K562 (cell line): ENCODE data around the gene WNT8A. TPM values are rescaled to one million over a fixed set of nuclear protein-coding genes. Genes with fewer than 3 reads are reported as not detected.

Source experiments
- ATAC-seq: fragments of 200-7000 bp; cut with Tn5 transposase; 3 replicates; pipeline ENCODE4 v1.9.1; 2020; ENCODE audit warnings: moderate library complexity
- BruUV-seq: library from RNA; stranded (reverse); fragments of 400-500 nt; replicated peaks from 2 replicates; lab custom pipeline; 2021; lab: Mats Ljungman, UMichigan
- CTCF ChIA-PET: fragments of 300-600 bp; formaldehyde crosslinking; extraction: SDS; loops from one replicate; lab custom pipeline; 2021; ENCODE audit warnings: low intra/inter-chr PET ratio; lab: Yijun Ruan, JAX
- POLR2A ChIA-PET: fragments of 300-600, 350-650 bp; sonication (Branson Sonifier 250); formaldehyde crosslinking; extraction: SDS; loops from one replicate; lab custom pipeline; 2021; ENCODE audit warnings: antibody characterized with exemption, inconsistent platforms; lab: Yijun Ruan, JAX
- DNase-seq, 4 experiments: peaks; one replicate each; pipeline versions ENCODE4 v3.0.0 to v3.0.0-alpha.2; 2011 to 2018; ENCODE audit warnings: low spot score in 3 of 4, mixed read lengths in 3 of 4; ENCODE audit errors: extremely low read depth in 1 of 4
- FAIRE-seq: peaks from 2 replicates; lab custom pipeline; 2011; peaks lifted over from hg19 to GRCh38; lab: Jason Lieb, UNC
- H2AFZ ChIP-seq: 2 replicates; pipeline ENCODE4 v1.6.0; 2011; ENCODE audit warnings: low read depth, low read length, control low read depth, inconsistent platforms
- H3K27ac ChIP-seq: fragments of 200-600 bp; 3 replicates; pipeline ENCODE4 v1.8.0; 2011; ENCODE audit warnings: low read depth, mild to moderate bottlenecking, control low read depth, inconsistent platforms, low read length, moderate library complexity, mixed read lengths; ENCODE audit errors: extremely low read depth
- H3K27me3 ChIP-seq, 2 experiments: fragments of 300-600 bp in 1 of 2; 2 replicates in 1 of 2; 3 replicates in 1 of 2; pipeline versions ENCODE4 v1.6.0 to v1.8.0; 2011; ENCODE audit warnings: inconsistent platforms in 2 of 2, low read length in 2 of 2, mild to moderate bottlenecking in 1 of 2, mixed read lengths in 1 of 2, moderate library complexity in 1 of 2; ENCODE audit not compliant: control insufficient read depth in 2 of 2, insufficient read depth in 2 of 2
- H3K36me3 ChIP-seq: fragments of 300-600 bp; 3 replicates; pipeline ENCODE4 v1.8.0; 2011; ENCODE audit warnings: mild to moderate bottlenecking, low read length, inconsistent platforms; ENCODE audit not compliant: control insufficient read depth, insufficient read depth
- H3K4me1 ChIP-seq, 2 experiments: fragments of 200-600 bp in 1 of 2; replicated peaks in 1 of 2; 2 replicates in 1 of 2; 3 replicates in 1 of 2; pipeline versions ENCODE4 v1.5.1 to v1.8.0; 2011; ENCODE audit warnings: inconsistent platforms in 2 of 2, low read length in 2 of 2, mild to moderate bottlenecking in 1 of 2, mixed read lengths in 1 of 2, moderate library complexity in 1 of 2; ENCODE audit not compliant: control insufficient read depth in 2 of 2, insufficient read depth in 2 of 2
- H3K4me2 ChIP-seq: 2 replicates; pipeline ENCODE4 v1.6.1; 2011; ENCODE audit warnings: low read length, control low read depth, inconsistent platforms, mixed read lengths; ENCODE audit not compliant: insufficient read depth
- H3K4me3 ChIP-seq: fragments of 200-600 bp; sonication (generic), shearing (Covaris generic); 2 replicates; pipeline ENCODE4 v1.5.1; 2016; ENCODE audit warnings: control low read depth, inconsistent platforms
- H3K79me2 ChIP-seq: fragments of 200-600 bp; 3 replicates; pipeline ENCODE4 v1.8.0; 2011; ENCODE audit warnings: low read length, inconsistent platforms; ENCODE audit not compliant: control insufficient read depth, insufficient read depth
- H3K9ac ChIP-seq, 2 experiments: 2 replicates each; pipeline versions ENCODE4 v1.6.0 to v1.6.1; 2011; ENCODE audit warnings: low read depth in 2 of 2, low read length in 2 of 2, control low read depth in 1 of 2, inconsistent platforms in 1 of 2, mild to moderate bottlenecking in 1 of 2, mixed read lengths in 1 of 2; ENCODE audit not compliant: insufficient read depth in 1 of 2
- H3K9me1 ChIP-seq: one replicate; pipeline ENCODE4 v1.6.0; 2011; ENCODE audit warnings: inconsistent platforms, mild to moderate bottlenecking, low read length, moderate library complexity; ENCODE audit not compliant: control insufficient read depth, insufficient read depth
- H3K9me3 ChIP-seq: replicated peaks from 2 replicates; pipeline ENCODE4 v1.5.1; 2011; ENCODE audit warnings: low read depth, low read length, inconsistent platforms; ENCODE audit not compliant: control insufficient read depth, insufficient read depth
- H4K20me1 ChIP-seq: replicated peaks from 2 replicates; pipeline ENCODE4 v1.6.1; 2011; ENCODE audit warnings: low read length, inconsistent platforms, mixed read lengths; ENCODE audit not compliant: control insufficient read depth, insufficient read depth
- POLR2AphosphoS2 ChIP-seq: IDR thresholded peaks from 2 replicates; pipeline ENCODE4 v1.6.1; 2012; ENCODE audit warnings: low read length, improper control_type of control experiment
- TEAD4 ChIP-seq, 2 experiments: sonication (generic) in 1 of 2; formaldehyde crosslinking in 1 of 2; IDR thresholded peaks; 2 replicates each; pipeline versions ENCODE4 v1.6.1 to v1.8.0; 2012 to 2022; ENCODE audit warnings: borderline replicate concordance in 1 of 2, inconsistent platforms in 1 of 2, low read length in 1 of 2, mild to moderate bottlenecking in 1 of 2, missing genetic modification reagents in 1 of 2
- in situ Hi-C: fragments of 300-500 bp; cut with MboI; formaldehyde crosslinking; loops from 4 replicates; pipeline ENCODE4 v1.15.0; 2018; ENCODE audit warnings: inconsistent platforms, mixed read lengths
- intact Hi-C: fragments of 100-400 bp; cut with micrococcal nuclease; formaldehyde crosslinking; loops from 2 replicates; pipeline ENCODE4 v1.14.2; 2022
- polyA plus RNA-seq, 8 experiments: library from polyadenylated mRNA; depleted of rRNA in 4 of 8; stranded (reverse) in 5 of 8; unstranded in 3 of 8; fragments of >200 nt; fragmentation: Nextera tagmentation in 2 of 8; fragmentation: Illumina TruSeq in 1 of 8; extraction: Ambion mirVana in 2 of 8; extraction: Trizol in 1 of 8; gene quantifications; 2 replicates each; pipeline versions ENCODE4 v1.2.1 to v1.2.3, GENCODE V29; 2011 to 2014; ENCODE audit warnings: inconsistent platforms in 1 of 8, missing spikeins in 1 of 8
- total RNA-seq, 7 experiments: library from RNA; depleted of rRNA in 6 of 7; stranded (reverse); fragments of >200 nt in 6 of 7; fragmentation: Illumina TruSeq in 2 of 7; extraction: Trizol in 2 of 7; gene quantifications; 2 replicates each; pipeline versions ENCODE4 v1.2.1 to v1.2.3, GENCODE V29; 2011 to 2021; ENCODE audit warnings: low replicate concordance in 1 of 7
- TF ChIP-seq, protein P1 (sequence below): sonication (generic); formaldehyde crosslinking; IDR thresholded peaks from 2 replicates; pipeline ENCODE4 v1.8.0; 2022; ENCODE audit warnings: mild to moderate bottlenecking, missing genetic modification reagents
- TF ChIP-seq, protein P2 (sequence below): fragments of 250-450 bp; sonication (Bioruptor Pico); IDR thresholded peaks from 2 replicates; pipeline ENCODE4 v1.5.0; 2020; ENCODE audit warnings: mild to moderate bottlenecking, borderline replicate concordance

The WNT8A gene
- total and polyA plus RNA-seq, 9 of the 15 experiments (the other 6 are each of a cell fraction or from before 2014, with no cell fraction given) = not detected

DNA sequence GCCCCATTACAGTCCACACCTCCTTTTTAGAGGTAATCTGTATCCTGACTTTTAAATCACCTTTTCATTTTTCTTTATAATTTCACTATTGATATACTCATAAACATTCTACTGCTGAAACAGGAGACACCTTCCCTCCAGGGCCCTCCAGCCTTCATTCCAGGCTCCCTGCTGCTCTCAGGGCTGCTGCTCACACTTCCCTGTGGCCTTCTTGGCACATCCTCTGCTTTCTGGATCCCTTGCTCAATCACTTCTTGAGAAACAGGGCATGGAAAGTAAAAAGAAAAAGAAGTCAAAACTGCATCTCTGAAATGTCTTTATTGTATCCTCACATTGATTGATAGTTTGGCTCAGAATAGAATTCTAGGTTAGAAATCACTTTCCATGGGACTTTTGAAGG is 19.3 kb upstream of the WNT8A start:
- no peaks in the 10 kb centered on the region for H3K9me1 ChIP-seq
- no peak overlapping the region for H3K27ac ChIP-seq
- no peak overlapping the region for H3K9ac ChIP-seq
- no peak for ATAC-seq
- H3K27me3 ChIP-seq = no peaks in the 10 kb centered on the region
- in situ Hi-C loops (no loop called here), intact Hi-C loops (no loop called here)
- H3K9me3 ChIP-seq = no peaks in the 10 kb centered on the region
- ChIA-PET CTCF (interaction anchor here (0.9 to 1.8 kb wide), 3 partner anchors 27 to 286 kb away, joined by 3 to 12 read pairs (median 3); no protein-coding TSS in a partner anchor), POLR2A (interaction anchor here (0.6 to 1.2 kb wide), 2 partner anchors 18 to 23 kb away, joined by 3 to 4 read pairs; no protein-coding TSS in a partner anchor)
- H2AFZ ChIP-seq = no peak overlapping the region
- FAIRE-seq = no peak
- no peaks in the 10 kb centered on the region for H3K36me3 ChIP-seq
- no peak overlapping the region for H3K4me2 ChIP-seq
- BruUV-seq = no TSS peak
- no peak overlapping the region for H3K4me3 ChIP-seq
- no peaks in the 10 kb centered on the region for H4K20me1 ChIP-seq
- DNase-seq = no peak
- TF ChIP-seq, protein P1, sequence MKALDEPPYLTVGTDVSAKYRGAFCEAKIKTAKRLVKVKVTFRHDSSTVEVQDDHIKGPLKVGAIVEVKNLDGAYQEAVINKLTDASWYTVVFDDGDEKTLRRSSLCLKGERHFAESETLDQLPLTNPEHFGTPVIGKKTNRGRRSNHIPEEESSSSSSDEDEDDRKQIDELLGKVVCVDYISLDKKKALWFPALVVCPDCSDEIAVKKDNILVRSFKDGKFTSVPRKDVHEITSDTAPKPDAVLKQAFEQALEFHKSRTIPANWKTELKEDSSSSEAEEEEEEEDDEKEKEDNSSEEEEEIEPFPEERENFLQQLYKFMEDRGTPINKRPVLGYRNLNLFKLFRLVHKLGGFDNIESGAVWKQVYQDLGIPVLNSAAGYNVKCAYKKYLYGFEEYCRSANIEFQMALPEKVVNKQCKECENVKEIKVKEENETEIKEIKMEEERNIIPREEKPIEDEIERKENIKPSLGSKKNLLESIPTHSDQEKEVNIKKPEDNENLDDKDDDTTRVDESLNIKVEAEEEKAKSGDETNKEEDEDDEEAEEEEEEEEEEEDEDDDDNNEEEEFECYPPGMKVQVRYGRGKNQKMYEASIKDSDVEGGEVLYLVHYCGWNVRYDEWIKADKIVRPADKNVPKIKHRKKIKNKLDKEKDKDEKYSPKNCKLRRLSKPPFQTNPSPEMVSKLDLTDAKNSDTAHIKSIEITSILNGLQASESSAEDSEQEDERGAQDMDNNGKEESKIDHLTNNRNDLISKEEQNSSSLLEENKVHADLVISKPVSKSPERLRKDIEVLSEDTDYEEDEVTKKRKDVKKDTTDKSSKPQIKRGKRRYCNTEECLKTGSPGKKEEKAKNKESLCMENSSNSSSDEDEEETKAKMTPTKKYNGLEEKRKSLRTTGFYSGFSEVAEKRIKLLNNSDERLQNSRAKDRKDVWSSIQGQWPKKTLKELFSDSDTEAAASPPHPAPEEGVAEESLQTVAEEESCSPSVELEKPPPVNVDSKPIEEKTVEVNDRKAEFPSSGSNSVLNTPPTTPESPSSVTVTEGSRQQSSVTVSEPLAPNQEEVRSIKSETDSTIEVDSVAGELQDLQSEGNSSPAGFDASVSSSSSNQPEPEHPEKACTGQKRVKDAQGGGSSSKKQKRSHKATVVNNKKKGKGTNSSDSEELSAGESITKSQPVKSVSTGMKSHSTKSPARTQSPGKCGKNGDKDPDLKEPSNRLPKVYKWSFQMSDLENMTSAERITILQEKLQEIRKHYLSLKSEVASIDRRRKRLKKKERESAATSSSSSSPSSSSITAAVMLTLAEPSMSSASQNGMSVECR (CRISPR knock-in tag) = no peak
- no peak for TF ChIP-seq TEAD4 (IDR thresholded peaks at IDR 0.05; ENCODE audit: low read length)
- TF ChIP-seq TEAD4 (CRISPR knock-in tag; IDR thresholded peaks at IDR 0.05; ENCODE audit: borderline replicate concordance) = no peak
- TF ChIP-seq, protein P2, sequence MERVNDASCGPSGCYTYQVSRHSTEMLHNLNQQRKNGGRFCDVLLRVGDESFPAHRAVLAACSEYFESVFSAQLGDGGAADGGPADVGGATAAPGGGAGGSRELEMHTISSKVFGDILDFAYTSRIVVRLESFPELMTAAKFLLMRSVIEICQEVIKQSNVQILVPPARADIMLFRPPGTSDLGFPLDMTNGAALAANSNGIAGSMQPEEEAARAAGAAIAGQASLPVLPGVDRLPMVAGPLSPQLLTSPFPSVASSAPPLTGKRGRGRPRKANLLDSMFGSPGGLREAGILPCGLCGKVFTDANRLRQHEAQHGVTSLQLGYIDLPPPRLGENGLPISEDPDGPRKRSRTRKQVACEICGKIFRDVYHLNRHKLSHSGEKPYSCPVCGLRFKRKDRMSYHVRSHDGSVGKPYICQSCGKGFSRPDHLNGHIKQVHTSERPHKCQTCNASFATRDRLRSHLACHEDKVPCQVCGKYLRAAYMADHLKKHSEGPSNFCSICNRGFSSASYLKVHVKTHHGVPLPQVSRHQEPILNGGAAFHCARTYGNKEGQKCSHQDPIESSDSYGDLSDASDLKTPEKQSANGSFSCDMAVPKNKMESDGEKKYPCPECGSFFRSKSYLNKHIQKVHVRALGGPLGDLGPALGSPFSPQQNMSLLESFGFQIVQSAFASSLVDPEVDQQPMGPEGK (CRISPR knock-in tag) = no peak
- no peak for TF ChIP-seq POLR2AphosphoS2
- peaks cover 0 to 3% of the 10 kb centered on the region in 2 experiments; a peak in 2 of 5 replicates for H3K4me1 ChIP-seq
- no peaks in the 10 kb centered on the region for H3K79me2 ChIP-seq
